SW480 (cell line): ENCODE results near the gene UGT1A1.
"Not testable (repeated sequence)": the region's sequence is repeated elsewhere in the genome, so short reads cannot be mapped to it uniquely, and the experiment has no call there.

Experiments used
- DNase-seq: peaks from one replicate; pipeline ENCODE4 v3.0.0-alpha.2; 2016; ENCODE audit warnings: low spot score

Gene UGT1A1

DNA sequence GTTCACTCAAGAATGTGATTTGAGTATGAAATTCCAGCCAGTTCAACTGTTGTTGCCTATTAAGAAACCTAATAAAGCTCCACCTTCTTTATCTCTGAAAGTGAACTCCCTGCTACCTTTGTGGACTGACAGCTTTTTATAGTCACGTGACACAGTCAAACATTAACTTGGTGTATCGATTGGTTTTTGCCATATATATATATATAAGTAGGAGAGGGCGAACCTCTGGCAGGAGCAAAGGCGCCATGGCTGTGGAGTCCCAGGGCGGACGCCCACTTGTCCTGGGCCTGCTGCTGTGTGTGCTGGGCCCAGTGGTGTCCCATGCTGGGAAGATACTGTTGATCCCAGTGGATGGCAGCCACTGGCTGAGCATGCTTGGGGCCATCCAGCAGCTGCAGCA lies at the start of gene UGT1A1:
UGT1A1 (plus strand) TSS at position 228 of the 400 bp plus-strand sequence; CDS start at position 246, 18 bp downstream.
- DNase-seq, result no peak

DNA sequence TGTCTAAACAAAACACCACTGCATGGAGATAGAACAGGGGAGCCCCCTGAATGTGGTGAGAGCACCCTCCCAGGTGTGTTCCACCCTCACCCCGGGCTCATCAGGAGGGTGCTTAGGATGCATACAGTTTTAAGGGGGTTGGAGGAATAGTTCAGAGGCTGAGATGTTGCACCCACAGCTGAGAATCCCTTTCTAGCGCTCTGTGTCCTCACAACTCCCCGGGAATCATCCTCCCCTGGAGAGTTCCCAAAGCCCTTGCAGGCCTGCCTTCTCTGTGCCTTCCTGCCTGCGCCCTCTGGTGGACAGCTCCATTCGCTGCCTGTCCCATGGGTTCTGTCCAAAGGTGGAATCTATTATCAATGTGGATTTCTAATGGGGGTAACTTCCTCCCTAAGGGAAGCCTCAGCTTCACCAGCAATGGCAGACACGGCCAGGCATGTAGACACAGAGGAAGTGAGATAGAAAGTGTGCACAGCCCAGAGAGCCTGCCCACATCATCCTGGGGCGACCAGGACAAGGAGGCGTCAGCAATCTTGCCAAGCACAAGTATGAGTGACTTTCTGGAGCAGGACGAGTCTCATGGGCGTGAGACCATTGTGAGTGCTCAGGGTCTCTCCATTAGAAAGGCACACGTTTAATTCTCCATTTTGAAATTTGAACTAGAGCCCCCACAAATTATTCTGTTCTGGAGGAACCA lies 48.6 kb upstream of the UGT1A1 start:
- DNase-seq, result peak; percentile 59

DNA sequence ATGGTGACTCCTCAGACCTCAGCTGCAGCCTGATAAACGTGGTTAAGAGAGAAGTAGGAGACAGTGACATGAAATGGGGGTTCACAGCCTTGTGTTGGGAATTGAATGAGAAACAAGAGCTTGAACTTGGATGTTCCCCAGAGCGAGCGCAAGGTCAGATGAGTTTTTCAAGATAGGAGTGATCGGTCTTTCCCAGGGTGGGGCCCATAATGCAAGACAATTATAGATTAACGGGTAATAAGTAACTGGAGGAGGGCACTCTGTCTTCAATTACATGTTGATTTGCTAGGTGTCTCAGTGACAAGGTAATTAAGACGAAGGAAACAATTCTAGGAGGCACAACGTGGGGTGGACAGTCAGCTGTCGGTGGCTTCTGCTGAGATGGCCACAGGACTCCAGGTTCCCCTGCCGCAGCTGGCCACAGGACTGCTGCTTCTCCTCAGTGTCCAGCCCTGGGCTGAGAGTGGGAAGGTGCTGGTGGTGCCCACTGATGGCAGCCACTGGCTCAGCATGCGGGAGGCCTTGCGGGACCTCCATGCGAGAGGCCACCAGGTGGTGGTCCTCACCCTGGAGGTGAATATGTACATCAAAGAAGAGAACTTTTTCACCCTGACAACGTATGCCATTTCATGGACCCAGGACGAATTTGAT lies 47.3 kb upstream of the UGT1A1 start, which contains the start of gene UGT1A5:
UGT1A5 (plus strand) TSS at position 297 of the 651 bp plus-strand sequence; CDS start at position 382, 85 bp downstream.
- DNase-seq, result no peak

DNA sequence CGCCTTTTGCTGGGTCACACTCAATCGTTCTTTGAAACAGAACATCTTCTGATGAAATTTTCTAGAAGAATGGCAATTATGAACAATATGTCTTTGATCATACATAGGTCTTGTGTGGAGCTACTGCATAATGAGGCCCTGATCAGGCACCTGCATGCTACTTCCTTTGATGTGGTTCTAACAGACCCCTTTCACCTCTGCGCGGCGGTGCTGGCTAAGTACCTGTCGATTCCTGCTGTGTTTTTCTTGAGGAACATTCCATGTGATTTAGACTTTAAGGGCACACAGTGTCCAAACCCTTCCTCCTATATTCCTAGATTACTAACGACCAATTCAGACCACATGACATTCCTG lies 46.8 kb upstream of the UGT1A1 start:
- peak; percentile 89 for DNase-seq

DNA sequence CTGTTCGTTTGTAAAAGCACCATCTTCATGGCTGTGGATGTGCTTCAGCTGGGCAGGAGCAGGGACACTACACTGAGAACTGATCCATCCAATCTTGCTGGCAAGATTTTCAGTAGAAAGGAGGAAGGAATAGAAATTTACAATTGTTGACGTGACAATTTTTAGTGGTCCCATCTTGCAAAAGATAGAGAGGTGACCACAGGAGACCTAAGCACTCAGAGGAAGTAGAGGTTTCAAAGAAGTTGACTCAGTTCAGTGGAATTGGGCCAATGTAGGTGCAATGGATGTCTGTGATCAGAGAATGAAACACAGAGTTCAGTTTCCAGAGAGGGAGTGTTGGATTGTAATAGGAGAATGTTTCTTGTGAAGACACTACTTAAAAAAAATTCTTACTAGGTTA lies 45.9 kb upstream of the UGT1A1 start:
- DNase-seq, result peak; percentile 56

DNA sequence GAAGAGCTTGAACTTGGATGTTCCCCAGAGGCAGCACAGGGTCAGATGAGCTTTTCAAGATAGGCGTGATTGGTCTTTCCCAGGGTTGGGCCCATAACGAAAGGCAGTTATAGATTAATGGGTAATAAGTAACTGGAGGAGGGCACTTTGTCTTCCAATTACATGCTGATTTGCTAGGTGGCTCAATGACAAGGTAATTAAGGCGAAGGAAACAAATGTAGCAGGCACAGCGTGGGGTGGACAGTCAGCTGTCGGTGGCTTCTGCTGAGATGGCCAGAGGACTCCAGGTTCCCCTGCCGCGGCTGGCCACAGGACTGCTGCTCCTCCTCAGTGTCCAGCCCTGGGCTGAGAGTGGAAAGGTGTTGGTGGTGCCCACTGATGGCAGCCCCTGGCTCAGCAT lies 41.5 kb upstream of the UGT1A1 start, which contains the start of gene UGT1A4:
UGT1A4 (plus strand) TSS at position 185 of the 400 bp plus-strand sequence; CDS start at position 270, 85 bp downstream.
- DNase-seq, result no peak

DNA sequence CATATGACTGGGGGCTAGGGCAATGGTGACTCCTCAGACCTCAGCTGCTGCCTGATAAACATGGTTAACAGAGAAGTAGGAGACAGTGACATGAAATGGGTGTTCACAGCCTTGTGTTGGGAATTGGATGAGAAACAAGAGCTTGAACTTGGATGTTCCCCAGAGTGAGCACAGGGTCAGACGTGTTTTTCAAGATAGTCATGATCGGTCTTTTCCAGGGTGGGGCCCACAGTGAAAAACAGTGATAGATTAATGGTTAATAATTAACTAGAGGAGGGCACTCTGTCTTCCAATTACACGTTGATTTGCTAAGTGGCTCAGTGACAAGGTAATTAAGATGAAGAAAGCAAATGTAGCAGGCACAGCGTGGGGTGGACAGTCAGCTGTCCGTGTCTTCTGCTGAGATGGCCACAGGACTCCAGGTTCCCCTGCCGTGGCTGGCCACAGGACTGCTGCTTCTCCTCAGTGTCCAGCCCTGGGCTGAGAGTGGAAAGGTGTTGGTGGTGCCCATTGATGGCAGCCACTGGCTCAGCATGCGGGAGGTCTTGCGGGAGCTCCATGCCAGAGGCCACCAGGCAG lies 31.3 kb upstream of the UGT1A1 start, which contains the start of gene UGT1A3:
UGT1A3 (plus strand) TSS at position 320 of the 579 bp plus-strand sequence; CDS start at position 405, 85 bp downstream.
- DNase-seq, result peak; percentile 36

DNA sequence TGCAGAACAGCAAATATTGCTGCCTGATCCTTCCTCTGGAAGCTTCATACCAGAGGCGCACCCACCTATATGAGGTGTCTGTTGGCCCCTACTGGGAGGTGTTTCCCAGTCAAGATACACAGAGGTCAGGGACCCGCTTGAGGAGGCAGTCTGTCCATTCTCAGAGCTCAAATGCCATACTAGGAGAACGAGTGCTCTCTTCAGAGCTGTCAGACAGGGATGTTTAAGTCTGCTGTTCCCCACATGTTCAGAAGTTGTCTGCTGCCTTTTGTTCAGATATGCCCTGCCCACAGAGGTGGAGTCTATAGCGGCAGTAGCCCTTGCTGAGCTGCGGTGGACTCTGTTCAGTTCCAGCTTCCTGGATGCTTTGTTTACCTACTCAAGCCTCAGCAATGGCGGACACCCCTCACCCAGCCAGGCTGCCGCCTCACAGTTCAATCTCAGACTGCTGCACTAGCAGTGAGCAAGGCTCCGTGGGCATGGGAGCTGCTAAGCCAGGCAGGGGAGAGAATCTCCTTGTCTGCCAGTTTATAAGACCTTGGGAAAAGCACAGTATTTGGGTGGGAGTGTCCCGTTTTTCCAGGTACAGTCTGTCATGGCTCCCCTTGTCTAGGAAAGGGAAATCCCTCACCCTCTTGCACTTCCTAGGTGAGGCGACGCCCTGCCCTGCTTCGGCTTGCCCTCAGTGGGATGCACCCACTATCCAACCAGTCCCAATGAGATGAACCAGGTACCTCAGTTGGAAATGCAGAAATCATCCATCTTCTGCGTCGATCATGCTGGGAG lies 23.0 kb upstream of the UGT1A1 start:
- not testable (repeated sequence) for DNase-seq

DNA sequence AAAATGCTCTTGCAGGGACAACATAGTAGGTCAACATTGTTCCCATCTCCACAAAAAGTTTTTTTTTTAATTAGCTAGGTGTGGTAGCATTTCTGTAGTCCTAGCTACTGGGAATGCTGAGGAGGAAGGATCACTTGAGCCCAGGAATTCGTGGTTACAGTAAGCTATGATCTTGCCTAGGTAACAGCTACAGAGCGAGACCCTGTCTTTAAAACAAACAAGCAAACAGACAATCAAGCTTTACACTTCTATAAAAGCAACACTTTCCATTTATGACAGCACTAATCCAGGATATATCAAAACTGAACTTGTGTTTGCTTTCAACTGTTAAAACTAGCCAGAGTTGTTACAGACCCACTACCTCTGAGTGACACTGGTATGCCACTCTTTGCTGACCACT lies 19.2 kb upstream of the UGT1A1 start:
- DNase-seq, result no peak

DNA sequence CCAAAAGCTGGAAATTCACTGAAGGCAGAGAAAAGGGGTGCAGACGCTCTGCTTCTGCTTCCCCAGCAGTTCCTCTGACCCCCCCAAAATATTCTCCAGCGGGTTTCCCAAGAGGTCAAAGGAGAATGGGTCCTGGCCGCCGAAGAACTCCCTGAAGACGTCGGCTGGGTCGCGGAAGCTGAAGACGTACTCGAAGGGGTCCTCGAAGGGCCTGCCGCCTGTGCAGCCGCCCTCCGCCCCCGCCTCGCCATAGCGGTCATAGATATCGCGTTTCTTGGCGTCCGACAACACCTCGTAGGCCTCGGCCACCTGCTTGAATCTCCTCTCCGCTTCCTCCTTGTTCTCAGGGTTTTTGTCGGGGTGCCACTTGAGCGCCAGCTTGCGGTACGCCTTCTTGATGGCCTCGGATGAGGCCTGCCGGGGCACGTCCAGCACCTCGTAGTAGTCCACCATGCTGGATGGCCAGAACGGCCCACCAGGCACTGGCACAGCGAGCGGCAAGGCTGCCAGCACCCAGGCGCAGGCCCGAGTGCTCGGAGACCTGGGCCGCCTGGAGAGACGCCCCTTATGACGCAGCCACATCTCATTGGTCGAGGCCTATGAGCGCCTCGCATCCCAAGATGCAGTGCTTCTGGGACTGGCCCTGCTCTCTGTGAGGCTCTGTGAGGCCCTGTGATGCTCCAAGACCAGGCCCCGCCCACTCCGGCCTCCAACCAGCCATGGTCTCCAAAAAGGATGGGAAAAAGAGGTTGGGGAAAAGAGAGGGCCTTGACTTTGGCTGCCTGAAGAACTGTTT lies 16.4 kb upstream of the UGT1A1 start:
- DNase-seq, result no peak

DNA sequence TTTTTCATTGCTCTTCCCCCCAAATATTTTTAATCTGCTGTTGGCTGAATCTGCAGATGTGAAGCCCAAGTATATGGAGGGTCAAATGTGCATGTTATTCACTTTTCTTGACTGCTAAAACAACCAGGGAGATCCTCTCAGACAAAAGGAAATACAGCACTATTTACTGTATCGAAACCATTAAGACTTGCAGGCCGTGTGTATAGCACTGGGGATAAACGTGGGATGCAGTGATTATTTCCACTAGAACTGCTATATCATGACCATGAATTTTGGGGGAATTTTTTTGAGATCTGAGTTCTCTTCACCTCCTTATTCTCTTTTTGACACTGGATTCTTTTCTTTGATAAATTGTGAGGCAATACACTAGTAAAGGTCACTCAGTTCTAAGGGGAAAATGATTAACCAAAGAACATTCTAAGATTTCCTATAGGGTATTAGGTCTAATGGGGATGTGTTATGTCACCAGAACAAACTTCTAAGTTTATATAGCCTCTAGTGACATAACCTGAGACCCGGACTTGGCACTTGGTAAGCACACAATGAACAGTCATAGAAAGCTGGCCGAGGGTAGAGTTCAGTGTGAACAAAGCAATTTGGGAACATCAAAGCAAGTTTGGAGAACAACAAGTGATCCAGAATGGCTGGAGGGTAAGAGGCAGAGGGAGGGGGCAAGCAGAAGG lies 14.9 kb upstream of the UGT1A1 start:
- no peak for DNase-seq

DNA sequence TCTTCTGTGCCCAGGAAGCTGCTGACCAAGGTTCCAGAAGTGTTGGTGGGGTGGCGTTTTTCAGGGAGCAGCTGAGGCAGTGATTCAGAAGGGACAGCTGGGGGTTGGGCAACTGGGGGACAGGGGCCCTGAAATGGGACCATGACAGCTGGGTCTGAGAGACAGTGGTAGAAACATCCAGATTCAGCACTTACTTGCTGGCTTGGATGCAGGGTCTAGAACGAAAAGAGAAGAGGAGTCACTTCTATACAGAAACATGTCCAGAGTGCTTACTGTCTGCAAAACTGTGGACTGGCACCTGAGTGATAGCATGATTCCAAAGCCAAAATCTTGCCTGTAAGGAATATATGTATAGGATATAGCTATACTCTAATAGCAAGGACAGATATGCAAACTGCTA lies 14.2 kb upstream of the UGT1A1 start:
- not testable (repeated sequence) for DNase-seq

DNA sequence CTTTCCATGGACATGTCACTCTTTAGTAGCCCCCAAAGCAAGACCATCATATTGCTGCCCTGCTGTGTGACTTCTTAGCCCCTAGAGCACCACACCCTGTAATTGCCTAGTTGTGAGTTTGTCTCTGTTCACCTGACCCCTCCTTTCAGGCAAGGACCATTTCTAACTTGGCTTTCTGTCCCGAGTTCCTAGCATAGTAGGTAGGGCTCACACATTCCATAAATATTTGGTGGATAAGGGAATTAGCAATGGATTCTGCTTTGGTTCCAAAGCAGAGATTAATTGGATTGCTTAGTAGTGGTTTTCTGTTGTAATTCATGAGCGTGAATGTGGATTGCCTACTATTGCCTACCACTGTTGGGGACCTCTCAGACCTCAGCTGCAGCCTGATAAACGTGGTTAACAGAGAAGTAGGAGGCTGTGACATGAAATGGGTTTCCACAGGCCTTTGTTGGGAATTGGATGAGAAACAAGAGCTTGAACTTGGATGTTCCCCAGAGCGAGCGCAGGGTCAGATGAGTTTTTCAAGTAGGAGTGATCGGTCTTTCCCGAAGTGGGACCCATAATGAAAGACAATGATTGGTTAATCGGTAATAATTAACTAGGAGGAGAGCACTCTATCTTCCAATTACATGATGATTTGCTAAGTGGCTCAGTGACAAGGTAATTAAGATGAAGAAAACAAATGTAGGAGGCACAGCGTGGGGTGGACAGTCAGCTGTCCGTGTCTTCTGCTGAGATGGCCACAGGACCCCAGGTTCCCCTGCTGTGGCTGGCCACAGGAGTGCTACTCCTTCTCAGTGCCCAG lies 13.4 kb upstream of the UGT1A1 start:
- DNase-seq, result no peak

DNA sequence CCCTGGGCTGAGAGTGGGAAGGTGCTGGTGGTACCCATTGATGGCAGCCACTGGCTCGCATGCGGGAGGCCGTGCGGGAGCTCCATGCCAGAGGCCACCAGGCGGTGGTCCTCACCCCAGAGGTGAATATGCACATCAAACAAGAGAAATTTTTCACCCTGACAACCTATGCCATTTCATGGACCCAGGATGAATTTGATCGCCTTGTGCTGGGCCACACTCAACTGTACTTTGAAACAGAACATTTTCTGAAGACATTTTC lies 12.9 kb upstream of the UGT1A1 start:
- DNase-seq, result no peak

DNA sequence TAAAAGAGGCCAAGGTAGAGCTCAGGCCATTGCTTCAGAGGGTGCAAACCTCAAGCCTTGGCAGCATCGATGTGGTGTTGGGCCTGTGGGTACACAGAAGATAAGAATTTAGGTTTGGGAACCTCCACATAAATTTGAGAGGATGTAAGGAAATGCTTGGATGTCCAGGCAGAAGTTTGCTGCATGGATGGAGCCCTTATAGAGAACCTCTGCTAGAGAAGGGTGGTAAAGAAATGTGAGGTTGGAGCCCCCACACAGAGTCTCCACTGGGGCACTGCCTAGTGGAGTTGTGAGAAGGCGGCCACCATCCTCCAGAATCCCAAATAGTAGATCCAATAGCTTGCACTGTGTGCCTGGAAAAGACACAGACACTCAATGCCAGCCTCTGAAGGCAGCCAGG lies 9.4 kb upstream of the UGT1A1 start:
- DNase-seq, result not testable (repeated sequence)

DNA sequence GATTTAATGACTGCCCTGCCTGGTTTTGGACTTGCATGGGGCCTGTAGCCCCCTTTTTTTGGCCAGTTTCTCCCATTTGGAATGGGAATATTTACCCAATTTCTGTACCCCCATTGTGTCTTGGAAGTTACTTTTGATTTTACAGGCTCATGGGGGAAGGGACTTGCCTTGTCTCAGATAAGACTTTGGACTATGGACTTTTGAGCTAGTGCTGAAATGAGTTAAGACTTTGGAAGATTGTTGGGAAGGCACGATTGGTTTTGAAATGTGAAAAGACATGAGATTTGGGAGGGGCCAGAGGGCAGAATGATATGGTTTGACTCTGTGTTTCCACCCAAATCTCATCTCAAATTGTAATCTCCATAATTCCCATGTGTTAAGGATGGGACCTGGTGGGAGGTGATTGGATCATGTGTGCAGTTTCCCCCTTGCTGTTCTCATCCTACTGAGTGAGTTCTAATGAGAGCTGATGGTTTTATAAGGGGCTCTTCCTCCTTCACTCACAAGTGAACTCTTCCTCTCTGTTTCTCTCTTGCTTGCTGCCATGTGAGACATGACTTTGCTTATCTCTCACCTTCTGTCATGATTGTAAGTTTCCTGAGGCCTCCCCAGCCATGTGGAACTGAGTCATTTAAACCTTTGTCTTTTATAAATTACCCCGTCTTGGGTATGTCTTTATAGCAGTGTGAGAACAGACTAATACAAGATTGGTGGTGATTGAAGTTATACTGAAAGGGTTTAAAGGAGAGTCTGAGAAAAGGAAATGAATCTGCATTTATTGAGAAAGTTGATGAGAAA lies 8.7 kb upstream of the UGT1A1 start:
- DNase-seq, result not testable (repeated sequence)

DNA sequence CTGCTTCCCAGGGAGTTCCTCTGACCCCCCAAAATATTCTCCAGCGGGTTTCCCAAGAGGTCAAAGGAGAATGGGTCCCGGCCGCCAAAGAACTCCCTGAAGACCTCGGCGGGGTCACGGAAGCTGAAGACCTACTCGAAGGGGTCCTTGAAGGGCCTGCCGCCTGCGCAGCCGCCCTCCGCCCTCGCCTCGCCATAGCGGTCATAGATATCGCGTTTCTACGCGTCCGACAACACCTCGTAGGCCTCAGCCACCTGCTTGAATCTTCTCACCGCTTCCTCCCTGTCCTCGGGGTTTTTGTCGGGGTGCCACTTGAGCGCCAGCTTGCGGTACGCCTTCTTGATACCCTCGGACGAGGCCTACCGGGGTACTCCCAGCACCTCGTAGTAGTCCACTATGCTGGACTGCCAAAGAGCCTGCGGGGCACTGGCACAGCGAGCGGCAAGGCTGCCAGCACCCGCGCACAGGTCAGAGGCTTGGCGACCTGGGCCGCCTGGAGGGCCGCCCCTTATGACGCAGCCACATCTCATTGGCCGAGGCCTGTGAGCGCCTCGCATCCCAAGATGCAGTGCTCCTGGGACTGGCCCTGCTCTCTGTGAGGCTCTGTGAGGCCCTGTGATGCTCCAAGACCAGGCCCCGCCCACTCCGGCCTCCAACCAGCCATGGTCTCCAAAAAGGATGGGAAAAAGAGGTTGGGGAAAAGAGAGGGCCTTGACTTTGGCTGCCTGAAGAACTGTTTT lies 5.0 kb upstream of the UGT1A1 start:
- DNase-seq, result no peak

DNA sequence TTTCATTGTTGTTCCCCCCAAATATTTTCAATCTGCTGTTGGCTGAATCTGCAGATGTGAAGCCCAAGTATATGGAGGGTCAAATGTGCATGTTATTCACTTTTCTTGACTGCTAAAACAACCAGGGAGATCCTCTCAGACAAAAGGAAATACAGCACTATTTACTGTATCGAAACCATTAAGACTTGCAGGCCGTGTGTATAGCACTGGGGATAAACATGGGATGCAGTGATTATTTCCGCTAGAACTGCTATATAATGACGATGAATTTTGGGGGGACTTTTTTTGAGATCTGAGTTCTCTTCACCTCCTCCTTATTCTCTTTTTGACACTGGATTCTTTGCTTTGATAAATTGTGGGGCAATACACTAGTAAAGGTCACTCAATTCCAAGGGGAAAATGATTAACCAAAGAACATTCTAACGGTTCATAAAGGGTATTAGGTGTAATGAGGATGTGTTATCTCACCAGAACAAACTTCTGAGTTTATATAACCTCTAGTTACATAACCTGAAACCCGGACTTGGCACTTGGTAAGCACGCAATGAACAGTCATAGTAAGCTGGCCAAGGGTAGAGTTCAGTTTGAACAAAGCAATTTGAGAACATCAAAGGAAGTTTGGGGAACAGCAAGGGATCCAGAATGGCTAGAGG lies 3.5 kb upstream of the UGT1A1 start:
- peak; percentile 41 for DNase-seq
